NB4 (cell line): ENCODE results near the gene ABCG1.

Experiments used
- DNase-seq: peaks from one replicate; pipeline ENCODE4 v3.0.0; 2010; ENCODE audit warnings: low read depth
- H3K4me3 ChIP-seq: one replicate; pipeline ENCODE4 v1.5.1; 2011; ENCODE audit warnings: mild to moderate bottlenecking, low read depth, low read length, moderate library complexity
- MYC ChIP-seq: IDR thresholded peaks from 2 replicates; pipeline ENCODE4 v1.6.1; 2011; ENCODE audit warnings: low read depth, low read length
- POLR2A ChIP-seq: IDR thresholded peaks from 2 replicates; pipeline ENCODE4 v1.6.1; 2011; ENCODE audit warnings: mild to moderate bottlenecking; ENCODE audit not compliant: insufficient read length; ENCODE audit errors: extremely low read depth
- TF ChIP-seq, protein P1 (sequence below): IDR thresholded peaks from one replicate; pipeline ENCODE4 v1.5.1; 2012; ENCODE audit warnings: low read depth, low read length
- TF ChIP-seq, protein P2 (sequence below): IDR thresholded peaks from 2 replicates; pipeline ENCODE4 v1.6.1; 2011; ENCODE audit warnings: low read depth, low read length

Gene ABCG1

GRCh38 chr21:42208801-42209490 is 10.0 kb upstream of the ABCG1 start:
- TF ChIP-seq POLR2A = no peak
- TF ChIP-seq, protein P1, sequence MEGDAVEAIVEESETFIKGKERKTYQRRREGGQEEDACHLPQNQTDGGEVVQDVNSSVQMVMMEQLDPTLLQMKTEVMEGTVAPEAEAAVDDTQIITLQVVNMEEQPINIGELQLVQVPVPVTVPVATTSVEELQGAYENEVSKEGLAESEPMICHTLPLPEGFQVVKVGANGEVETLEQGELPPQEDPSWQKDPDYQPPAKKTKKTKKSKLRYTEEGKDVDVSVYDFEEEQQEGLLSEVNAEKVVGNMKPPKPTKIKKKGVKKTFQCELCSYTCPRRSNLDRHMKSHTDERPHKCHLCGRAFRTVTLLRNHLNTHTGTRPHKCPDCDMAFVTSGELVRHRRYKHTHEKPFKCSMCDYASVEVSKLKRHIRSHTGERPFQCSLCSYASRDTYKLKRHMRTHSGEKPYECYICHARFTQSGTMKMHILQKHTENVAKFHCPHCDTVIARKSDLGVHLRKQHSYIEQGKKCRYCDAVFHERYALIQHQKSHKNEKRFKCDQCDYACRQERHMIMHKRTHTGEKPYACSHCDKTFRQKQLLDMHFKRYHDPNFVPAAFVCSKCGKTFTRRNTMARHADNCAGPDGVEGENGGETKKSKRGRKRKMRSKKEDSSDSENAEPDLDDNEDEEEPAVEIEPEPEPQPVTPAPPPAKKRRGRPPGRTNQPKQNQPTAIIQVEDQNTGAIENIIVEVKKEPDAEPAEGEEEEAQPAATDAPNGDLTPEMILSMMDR = no peak
- TF ChIP-seq, protein P2, sequence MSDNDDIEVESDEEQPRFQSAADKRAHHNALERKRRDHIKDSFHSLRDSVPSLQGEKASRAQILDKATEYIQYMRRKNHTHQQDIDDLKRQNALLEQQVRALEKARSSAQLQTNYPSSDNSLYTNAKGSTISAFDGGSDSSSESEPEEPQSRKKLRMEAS = no peak
- no peak for TF ChIP-seq MYC
- no peak overlapping the region for H3K4me3 ChIP-seq
- no peak for DNase-seq

DNA sequence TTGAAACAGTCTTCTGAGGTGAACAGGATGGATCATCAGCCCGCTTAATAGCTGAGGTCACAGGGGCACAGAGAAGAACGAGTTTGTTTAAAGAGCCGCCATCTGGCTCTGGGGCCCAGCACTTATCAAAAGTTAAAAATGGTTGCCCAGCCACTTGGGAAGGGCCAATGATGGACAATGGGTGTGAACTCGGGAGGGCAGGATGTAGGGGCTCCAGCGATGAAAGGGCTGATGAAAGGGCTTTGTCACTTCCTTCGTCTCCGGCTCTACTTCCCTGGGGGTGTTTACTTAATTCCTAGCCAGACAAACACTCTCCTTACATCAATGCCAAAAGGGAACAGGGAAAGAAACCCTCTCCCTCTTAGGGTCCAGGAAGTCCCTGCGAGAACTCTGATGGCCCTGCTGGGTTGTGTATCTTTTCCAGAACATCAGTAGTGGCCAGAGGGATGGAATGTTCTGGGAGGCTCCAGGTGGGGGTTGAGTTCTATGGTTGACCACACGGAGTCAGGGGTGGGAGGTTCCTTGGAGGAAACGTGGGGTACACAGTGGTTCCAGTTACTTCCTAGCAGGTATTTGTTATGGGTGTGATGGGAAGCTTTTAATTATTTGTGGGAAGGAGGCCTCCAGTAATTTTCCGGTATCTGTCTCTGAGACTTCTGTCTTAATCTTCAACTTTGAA is 9.0 kb upstream of the ABCG1 start:
- no peak overlapping the region for H3K4me3 ChIP-seq
- DNase-seq = no peak
- TF ChIP-seq POLR2A (no peak), MYC (no peak)
- TF ChIP-seq, protein P1 = no peak
- TF ChIP-seq, protein P2 = no peak

DNA sequence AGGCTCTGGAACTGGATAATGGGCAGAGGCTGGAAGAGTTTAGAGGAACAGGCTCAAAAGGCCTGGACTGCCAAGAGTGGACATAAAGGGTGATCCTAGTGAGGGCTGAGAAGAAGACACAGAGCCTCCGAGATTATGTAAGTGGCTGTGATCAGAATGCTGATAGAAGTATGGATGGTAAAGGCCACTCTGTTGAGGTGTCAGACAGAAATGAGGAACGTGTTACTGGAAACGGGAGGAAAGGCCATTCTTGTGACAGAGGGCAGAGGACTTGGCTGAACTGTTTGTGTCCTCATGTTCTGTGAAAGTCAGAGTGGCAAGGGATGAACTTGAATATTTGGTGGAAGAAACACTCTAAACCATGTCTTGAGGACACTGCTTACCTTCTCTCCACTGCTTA is 6.7 kb upstream of the ABCG1 start:
- no peak for TF ChIP-seq MYC
- TF ChIP-seq, protein P2 = no peak
- TF ChIP-seq, protein P1 = no peak
- no peak for TF ChIP-seq POLR2A
- DNase-seq = no peak
- H3K4me3 ChIP-seq = no peak overlapping the region

DNA sequence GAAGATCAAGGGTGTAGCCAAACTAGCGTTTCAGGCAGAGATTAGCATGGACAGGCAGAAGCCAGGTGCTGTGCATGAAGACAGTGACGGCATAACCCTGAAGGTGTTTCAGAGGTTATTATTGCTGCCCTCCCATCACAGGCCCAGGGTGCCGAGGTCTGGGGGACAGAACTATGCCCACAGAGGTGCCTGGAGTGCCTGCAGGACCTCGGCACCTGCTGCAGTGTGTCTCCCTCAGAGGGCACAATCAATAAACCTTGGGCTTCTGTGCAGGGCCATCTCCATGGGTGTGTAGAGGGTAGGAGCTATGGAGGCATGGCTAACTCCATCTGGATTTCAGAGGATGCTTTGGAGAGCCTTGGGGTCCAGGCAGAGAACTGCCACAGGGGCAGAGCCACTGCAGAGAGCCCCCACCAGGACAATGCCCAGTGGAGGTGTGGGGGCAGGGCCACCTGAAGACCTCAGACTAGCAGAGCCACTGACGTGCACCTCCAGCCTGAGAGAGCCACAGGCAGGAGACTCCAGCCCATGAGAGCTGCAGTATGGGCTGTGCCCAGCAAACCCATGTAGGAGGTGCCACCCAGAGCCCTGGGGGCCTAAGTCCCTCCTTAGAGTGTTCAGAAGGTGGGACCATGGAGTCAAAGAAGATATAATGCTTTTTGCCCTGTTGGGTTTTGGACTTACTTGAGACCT is 5.7 kb upstream of the ABCG1 start:
- no peak overlapping the region for H3K4me3 ChIP-seq
- TF ChIP-seq, protein P2 = no peak
- TF ChIP-seq MYC = no peak
- TF ChIP-seq, protein P1 = no peak
- TF ChIP-seq POLR2A = no peak
- no peak for DNase-seq

- no peak overlapping the region for H3K4me3 ChIP-seq
- TF ChIP-seq, protein P1 = no peak
- TF ChIP-seq MYC (no peak), POLR2A (no peak)
- TF ChIP-seq, protein P2 = no peak
Observed at GRCh38 chr21:42214081-42214750, 4.7 kb upstream of the ABCG1 start.

More at GRCh38 chr21:42214081-42214750, 4.7 kb upstream of the ABCG1 start:
- DNase-seq = no peak
